Pancreas (tissue), 10 donors: ENCODE data around the gene RBMS1. TPM values are rescaled to one million over a fixed set of nuclear protein-coding genes. Genes with fewer than 3 reads are reported as not detected.

Source experiments
- ATAC-seq, 4 donors: fragments of 200-7000 bp; cut with Tn5 transposase; one replicate each; pipeline versions ENCODE4 v1.8.0 to v1.9.1; 2020; ENCODE audit warnings: mild to moderate bottlenecking in 4 of 4, moderate library complexity in 4 of 4
- DNase-seq, 6 donors: peaks; one replicate each; pipeline ENCODE4 v3.0.0-alpha.2; 2020
- FAIRE-seq: peaks from 2 replicates; lab custom pipeline; 2012; peaks lifted over from hg19 to GRCh38; lab: Jason Lieb, UNC
- H3K27ac ChIP-seq, 4 donors: fragments of 200-600 bp; sonication (generic); 1 replicate in 3 of 4; 2 replicates in 1 of 4; pipeline versions ENCODE4 v1.5.0 to v1.8.0; 2020
- H3K27me3 ChIP-seq, 4 donors: fragments of 200-600 bp; one replicate each; pipeline ENCODE4 v1.8.0; 2021
- H3K36me3 ChIP-seq, 3 donors: fragments of 200-600 bp; sonication (generic) in 1 of 3; one replicate each; pipeline versions ENCODE4 v1.5.0 to v1.8.0; 2020 to 2021
- H3K4me1 ChIP-seq, 3 donors: fragments of 200-600 bp; one replicate each; pipeline ENCODE4 v1.8.0; 2021
- H3K4me3 ChIP-seq, 4 donors: fragments of 200-600 bp; sonication (generic) in 2 of 4; one replicate each; pipeline versions ENCODE4 v1.5.0 to v1.8.0; 2020 to 2021
- H3K9me3 ChIP-seq, 4 donors: fragments of 200-600 bp; one replicate each; pipeline ENCODE4 v1.8.0; 2021
- CTCF ChIP-seq, 4 donors: fragments of 200-600 bp; sonication (generic) in 3 of 4; IDR thresholded peaks; one replicate each; pipeline versions ENCODE4 v1.5.0 to v1.8.0; 2021; ENCODE audit warnings: antibody characterized with exemption in 4 of 4
- WGBS, 2 donors: extraction: QIAGEN DNeasy Blood & Tissue Kit; methylation state at CpG; one replicate each; pipeline ENCODE4 v1.1.7; 2013; 5-methylcytosine and 5-hydroxymethylcytosine counted together
- intact Hi-C, 3 donors: fragments of 100-400 bp; cut with DNase I; formaldehyde crosslinking; loops; one replicate each; pipeline versions ENCODE4 v1.11.1 to v1.14.2; 2022
- polyA plus RNA-seq, 2 donors: library from polyadenylated mRNA; stranded (reverse); fragments of 200-250 nt; gene quantifications; one replicate each; pipeline ENCODE4 v1.2.3, GENCODE V29; 2013
- total RNA-seq, 6 donors: library from RNA; stranded (reverse); fragmentation: NEBNext Ultra II Directional in 4 of 6; extraction: Animal tissue kit (Norgen Biotek cat#: 25700) in 4 of 6; gene quantifications; one replicate each; pipeline versions ENCODE4 v1.2.1 to v1.2.4, GENCODE V29; 2021 to 2023
- donor health status: healthy with polysubstance abuse.
- donor health status: DM: no; HTN: no; CAD: no; lungs with moderate emphysema.
- donor health status: DM: no; HTN: no; CAD: no.
- donor health status: control.
- donor health status: control.
- donor health status: Bipolar disorder and iron deficiency.
- donor health status: DM: yes; HTN: yes; CAD: no.
- donor health status: DM: no; HTN: no; CAD: no.
- donor health status: DM: no; HTN: no; CAD: no.
- donor health status: DM: yes; HTN: yes; CAD: no.

RBMS1 gene
- total and polyA plus RNA-seq, 8 donors = 6.3 to 26.1 (median 8.7) TPM

- Histone ChIP-seq H3K4me1 (no peaks in the 10 kb centered on the region), H3K36me3 (no peaks in the 10 kb centered on the region), H3K9me3 (no peaks in the 10 kb centered on the region), H3K27ac (no peak overlapping the region), H3K27me3 (no peaks in the 10 kb centered on the region), H3K4me3 (no peak overlapping the region)
- intact Hi-C loops = no loop called here
- no peak for DNase-seq
- no peak for ATAC-seq
- WGBS, 2 donors = 52 to 69% methylated on average over 2 of the region's 2 CpGs
- FAIRE-seq = no peak
- TF ChIP-seq CTCF (IDR thresholded peaks at IDR 0.05) = no peak
These were observed 24.1 kb upstream of the RBMS1 start for GRCh38 chr2:160517731-160518130.

- ATAC-seq (no peak), FAIRE-seq (no peak), DNase-seq (no peak)
- Histone ChIP-seq H3K4me1 (no peaks in the 10 kb centered on the region), H3K27me3 (no peaks in the 10 kb centered on the region), H3K9me3 (no peaks in the 10 kb centered on the region), H3K27ac (no peak overlapping the region), H3K36me3 (no peaks in the 10 kb centered on the region), H3K4me3 (no peak overlapping the region)
- intact Hi-C loops = no loop called here
- no peak for TF ChIP-seq CTCF (IDR thresholded peaks at IDR 0.05)
- 64 to 73% methylated on average over 10 of the region's 10 CpGs for WGBS, 2 donors
These were observed 23.1 kb upstream of the RBMS1 start for GRCh38 chr2:160516547-160517365.

- Histone ChIP-seq H3K4me1 (no peaks in the 10 kb centered on the region), H3K36me3 (no peaks in the 10 kb centered on the region), H3K27ac (no peak overlapping the region), H3K4me3 (no peak overlapping the region), H3K27me3 (no peaks in the 10 kb centered on the region), H3K9me3 (no peaks in the 10 kb centered on the region)
- no peak for TF ChIP-seq CTCF (IDR thresholded peaks at IDR 0.05)
- intact Hi-C loops = no loop called here
- DNase-seq (no peak), FAIRE-seq (no peak), ATAC-seq (no peak)
- WGBS, 2 donors = 57 to 71% methylated on average over 1 of the region's 1 CpG
These were observed 21.5 kb upstream of the RBMS1 start for GRCh38 chr2:160515120-160515519.

- FAIRE-seq (no peak), DNase-seq (no peak), ATAC-seq (no peak)
- Histone ChIP-seq H3K27me3 (no peaks in the 10 kb centered on the region), H3K4me1 (no peaks in the 10 kb centered on the region), H3K9me3 (no peaks in the 10 kb centered on the region), H3K27ac (no peak overlapping the region), H3K4me3 (no peak overlapping the region), H3K36me3 (no peaks in the 10 kb centered on the region)
- intact Hi-C loops = no loop called here
- WGBS, 2 donors = 40 to 45% methylated on average over 4 of the region's 4 CpGs
- no peak for TF ChIP-seq CTCF (IDR thresholded peaks at IDR 0.05)
These were observed 19.5 kb upstream of the RBMS1 start for GRCh38 chr2:160513120-160513519.

- DNase-seq (no peak), FAIRE-seq (no peak), ATAC-seq (no peak)
- Histone ChIP-seq H3K36me3 (no peaks in the 10 kb centered on the region), H3K27ac (no peak overlapping the region), H3K9me3 (no peaks in the 10 kb centered on the region), H3K4me3 (no peak overlapping the region), H3K27me3 (no peaks in the 10 kb centered on the region), H3K4me1 (no peaks in the 10 kb centered on the region)
- 78 to 79% methylated on average over 4 of the region's 4 CpGs for WGBS, 2 donors
- TF ChIP-seq CTCF (IDR thresholded peaks at IDR 0.05) = no peak
- intact Hi-C loops = no loop called here
These were observed 18.9 kb upstream of the RBMS1 start for GRCh38 chr2:160512491-160512890.
